Lower lobe of right lung (tissue), 2 donors: ENCODE data around the gene SART3. TPM values are rescaled to one million over a fixed set of nuclear protein-coding genes. Genes with fewer than 3 reads are reported as not detected.

Experiments
- ATAC-seq, 2 donors: fragments of 200-7000 bp; cut with Tn5 transposase; one replicate each; pipeline ENCODE4 v1.9.1; 2020 to 2022; ENCODE audit warnings: mild to moderate bottlenecking in 2 of 2, moderate library complexity in 2 of 2
- DNase-seq: peaks from one replicate; pipeline ENCODE4 v3.0.0-alpha.2; 2020
- H3K27ac ChIP-seq: fragments of 200-600 bp; one replicate; pipeline ENCODE4 v1.8.0; 2022
- H3K27me3 ChIP-seq: fragments of 200-600 bp; one replicate; pipeline ENCODE4 v1.8.0; 2022; ENCODE audit warnings: low read depth
- H3K36me3 ChIP-seq: fragments of 200-600 bp; one replicate; pipeline ENCODE4 v1.8.0; 2022; ENCODE audit warnings: mild to moderate bottlenecking
- H3K4me1 ChIP-seq: fragments of 200-600 bp; one replicate; pipeline ENCODE4 v1.8.0; 2022
- H3K4me3 ChIP-seq: fragments of 200-600 bp; one replicate; pipeline ENCODE4 v1.8.0; 2022; ENCODE audit warnings: mild to moderate bottlenecking
- H3K9me3 ChIP-seq: fragments of 200-600 bp; one replicate; pipeline ENCODE4 v1.8.0; 2022
- CTCF ChIP-seq: fragments of 200-600 bp; IDR thresholded peaks from one replicate; pipeline ENCODE4 v1.8.0; 2022; ENCODE audit warnings: antibody characterized with exemption, mild to moderate bottlenecking
- intact Hi-C: fragments of 100-400 bp; cut with DNase I; formaldehyde crosslinking; loops from one replicate; pipeline ENCODE4 v1.11.0; 2022
- total RNA-seq: library from RNA; stranded (reverse); fragmentation: NEBNext Ultra II Directional; extraction: Animal tissue kit (Norgen Biotek cat#: 25700); gene quantifications from one replicate; pipeline ENCODE4 v1.2.1, GENCODE V29; 2021
- donor health status: DM: no; HTN: yes; CAD: no; lungs with severe emphysema.

The SART3 gene
- total RNA-seq, 1 donor from 2014 or later, result 42.8 TPM

GRCh38 chr12:108538616-108539195 lies 22.3 kb downstream of the SART3 start:
- intact Hi-C loops, result no loop called here
- ATAC-seq (no peak), DNase-seq (no peak)
- no peak overlapping the region for H3K4me3 ChIP-seq
- no peaks in the 10 kb centered on the region for H3K4me1 ChIP-seq
- H3K27me3 ChIP-seq, result no peaks in the 10 kb centered on the region
- no peaks in the 10 kb centered on the region for H3K9me3 ChIP-seq
- peaks cover 87% of the 10 kb centered on the region for H3K36me3 ChIP-seq
- H3K27ac ChIP-seq, result no peak overlapping the region
- TF ChIP-seq CTCF, result no peak

GRCh38 chr12:108538146-108538545 lies 22.8 kb downstream of the SART3 start:
- intact Hi-C loops, result no loop called here
- ATAC-seq, result no peak
- Histone ChIP-seq H3K27ac (no peak overlapping the region), H3K9me3 (no peaks in the 10 kb centered on the region), H3K4me3 (no peak overlapping the region), H3K36me3 (peaks cover 87% of the 10 kb centered on the region), H3K4me1 (no peaks in the 10 kb centered on the region), H3K27me3 (no peaks in the 10 kb centered on the region)
- DNase-seq, result no peak
- no peak for TF ChIP-seq CTCF

- no peak for DNase-seq
- no peaks in the 10 kb centered on the region for H3K9me3 ChIP-seq
- H3K4me3 ChIP-seq, result no peak overlapping the region
- no peak for ATAC-seq
- TF ChIP-seq CTCF, result no peak
- no peaks in the 10 kb centered on the region for H3K27me3 ChIP-seq
- intact Hi-C loops, result no loop called here
- peaks cover 100% of the 10 kb centered on the region for H3K36me3 ChIP-seq
- H3K4me1 ChIP-seq, result no peaks in the 10 kb centered on the region
- H3K27ac ChIP-seq, result no peak overlapping the region
These were observed 28.8 kb downstream of the SART3 start for GRCh38 chr12:108531929-108532848.

GRCh38 chr12:108530161-108530560 lies 30.8 kb downstream of the SART3 start:
- H3K36me3 ChIP-seq, result peaks cover 100% of the 10 kb centered on the region
- H3K4me1 ChIP-seq, result no peaks in the 10 kb centered on the region

GRCh38 chr12:108527166-108527496 lies 33.8 kb downstream of the SART3 start:
- Histone ChIP-seq H3K4me1 (no peaks in the 10 kb centered on the region), H3K4me3 (no peak overlapping the region), H3K9me3 (no peaks in the 10 kb centered on the region), H3K27ac (no peak overlapping the region), H3K27me3 (no peaks in the 10 kb centered on the region), H3K36me3 (peaks cover 100% of the 10 kb centered on the region)
- intact Hi-C loops, result no loop called here
- no peak for ATAC-seq
- no peak for DNase-seq
- TF ChIP-seq CTCF, result no peak

More at GRCh38 chr12:108530161-108530560, 30.8 kb downstream of the SART3 start:
- ATAC-seq, result no peak
- intact Hi-C loops, result no loop called here
- no peak overlapping the region for H3K4me3 ChIP-seq
- H3K9me3 ChIP-seq, result no peaks in the 10 kb centered on the region
- DNase-seq, result no peak
- no peak overlapping the region for H3K27ac ChIP-seq
- no peak for TF ChIP-seq CTCF
- H3K27me3 ChIP-seq, result no peaks in the 10 kb centered on the region
